ENCODE measurements around the gene EYS. TPM values are rescaled to one million over a fixed set of nuclear protein-coding genes. Genes with fewer than 3 reads are reported as not detected.

Gene EYS
- total and polyA plus RNA-seq, 8 donors, result 0.24 to 0.85 (median 0.55) TPM

DNA sequence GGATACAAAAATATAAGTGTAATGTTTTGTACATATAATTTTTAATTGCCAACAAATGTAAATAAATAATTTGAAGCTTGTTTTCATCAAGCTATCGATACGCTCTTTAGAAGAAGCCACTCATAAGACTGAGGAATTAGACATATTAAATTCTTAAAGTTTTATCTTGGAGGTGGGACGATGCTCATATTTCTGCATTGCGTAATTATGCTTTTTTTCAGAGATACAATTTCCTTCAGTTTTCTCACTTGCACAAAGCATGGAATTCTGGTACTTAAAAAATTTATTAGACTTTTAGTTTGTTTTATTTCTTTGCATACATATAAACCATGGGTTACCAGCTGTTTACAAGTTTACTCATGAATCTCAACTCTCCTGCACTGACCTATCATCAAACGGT is 980.0 kb downstream of the EYS start:
- Histone ChIP-seq H3K36me3 (no peaks in the 10 kb centered on the region), H3K27me3 (no peaks in the 10 kb centered on the region), H3K9me3 (peaks cover 0 to 7% of the 10 kb centered on the region in 2 donors), H3K4me3 (no peak overlapping the region), H3K4me1 (no peaks in the 10 kb centered on the region), H3K27ac (no peak overlapping the region)
- ATAC-seq, result no peak
- intact Hi-C loops (cut with DNase I), result no loop called here
- TF ChIP-seq, protein P1, sequence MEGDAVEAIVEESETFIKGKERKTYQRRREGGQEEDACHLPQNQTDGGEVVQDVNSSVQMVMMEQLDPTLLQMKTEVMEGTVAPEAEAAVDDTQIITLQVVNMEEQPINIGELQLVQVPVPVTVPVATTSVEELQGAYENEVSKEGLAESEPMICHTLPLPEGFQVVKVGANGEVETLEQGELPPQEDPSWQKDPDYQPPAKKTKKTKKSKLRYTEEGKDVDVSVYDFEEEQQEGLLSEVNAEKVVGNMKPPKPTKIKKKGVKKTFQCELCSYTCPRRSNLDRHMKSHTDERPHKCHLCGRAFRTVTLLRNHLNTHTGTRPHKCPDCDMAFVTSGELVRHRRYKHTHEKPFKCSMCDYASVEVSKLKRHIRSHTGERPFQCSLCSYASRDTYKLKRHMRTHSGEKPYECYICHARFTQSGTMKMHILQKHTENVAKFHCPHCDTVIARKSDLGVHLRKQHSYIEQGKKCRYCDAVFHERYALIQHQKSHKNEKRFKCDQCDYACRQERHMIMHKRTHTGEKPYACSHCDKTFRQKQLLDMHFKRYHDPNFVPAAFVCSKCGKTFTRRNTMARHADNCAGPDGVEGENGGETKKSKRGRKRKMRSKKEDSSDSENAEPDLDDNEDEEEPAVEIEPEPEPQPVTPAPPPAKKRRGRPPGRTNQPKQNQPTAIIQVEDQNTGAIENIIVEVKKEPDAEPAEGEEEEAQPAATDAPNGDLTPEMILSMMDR (IDR thresholded peaks at IDR 0.05), result no peak
- no peak for DNase-seq

DNA sequence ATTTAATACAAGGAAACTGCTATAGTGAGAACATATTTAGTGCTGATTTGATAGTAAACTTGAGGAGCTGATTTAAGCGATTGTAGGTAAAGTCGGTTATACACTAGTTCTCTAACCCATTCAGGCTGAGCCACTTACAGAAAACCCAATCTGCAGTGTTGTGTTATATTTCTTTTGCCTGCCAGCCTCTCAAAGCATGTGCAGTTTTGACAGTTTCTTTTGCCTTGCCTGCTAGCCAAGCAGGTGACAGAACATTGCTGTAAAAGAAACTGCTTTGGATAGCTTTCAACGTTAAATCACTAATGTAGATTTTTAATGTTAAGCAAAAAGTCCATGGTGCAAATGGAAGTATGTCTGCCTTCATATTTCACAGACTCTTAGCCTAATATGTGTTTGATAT is 982.9 kb downstream of the EYS start:
- Histone ChIP-seq H3K36me3 (no peaks in the 10 kb centered on the region), H3K9me3 (peaks cover 0 to 7% of the 10 kb centered on the region in 2 donors), H3K4me3 (no peak overlapping the region), H3K27me3 (no peaks in the 10 kb centered on the region), H3K4me1 (no peaks in the 10 kb centered on the region), H3K27ac (no peak overlapping the region)
- DNase-seq, result no peak
- TF ChIP-seq, protein P1 (IDR thresholded peaks at IDR 0.05), result no peak
- intact Hi-C loops (cut with DNase I), result no loop called here
- ATAC-seq, result no peak

DNA sequence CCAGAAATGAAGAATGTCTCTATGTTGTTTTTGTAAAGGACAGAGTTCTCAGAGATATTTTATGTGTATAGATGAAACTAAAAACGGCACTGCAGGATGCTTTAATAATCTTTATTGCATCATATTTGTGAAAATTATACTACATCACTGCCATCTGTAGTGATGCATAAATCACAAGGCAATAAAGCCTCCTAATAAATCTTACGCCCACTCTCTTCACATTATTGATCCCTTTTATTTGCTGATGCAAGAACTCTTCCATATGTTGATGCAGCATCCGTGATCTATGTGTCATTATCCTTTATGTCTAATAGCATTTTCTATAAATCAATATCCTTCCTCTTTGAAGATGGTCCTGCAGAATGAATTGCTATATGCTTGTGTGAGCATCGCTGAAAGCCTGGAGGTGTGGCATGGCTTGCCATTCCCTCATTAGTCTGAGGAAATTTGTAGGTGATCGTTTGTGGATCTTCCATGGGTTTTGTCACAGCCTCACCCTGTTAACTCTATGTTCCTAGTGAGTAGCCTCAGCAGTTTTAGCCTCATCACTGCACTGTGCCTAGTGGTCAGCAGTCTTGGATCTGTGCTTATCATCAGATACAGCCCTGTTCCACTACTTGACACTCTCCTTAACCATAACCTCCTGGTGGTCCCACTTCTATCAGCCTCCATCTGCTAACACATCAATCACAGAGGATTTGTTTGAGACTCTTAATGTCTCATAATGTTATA is 983.5 kb downstream of the EYS start:
- H3K4me1 ChIP-seq, result no peaks in the 10 kb centered on the region
- no peaks in the 10 kb centered on the region for H3K36me3 ChIP-seq
- ATAC-seq (no peak), DNase-seq (no peak)
- no peak overlapping the region for H3K27ac ChIP-seq
- TF ChIP-seq, protein P1 (IDR thresholded peaks at IDR 0.05), result no peak
- peaks cover 0 to 3% of the 10 kb centered on the region in 2 donors for H3K9me3 ChIP-seq
- H3K4me3 ChIP-seq, result no peak overlapping the region
- intact Hi-C loops (cut with DNase I), result no loop called here
- H3K27me3 ChIP-seq, result no peaks in the 10 kb centered on the region

DNA sequence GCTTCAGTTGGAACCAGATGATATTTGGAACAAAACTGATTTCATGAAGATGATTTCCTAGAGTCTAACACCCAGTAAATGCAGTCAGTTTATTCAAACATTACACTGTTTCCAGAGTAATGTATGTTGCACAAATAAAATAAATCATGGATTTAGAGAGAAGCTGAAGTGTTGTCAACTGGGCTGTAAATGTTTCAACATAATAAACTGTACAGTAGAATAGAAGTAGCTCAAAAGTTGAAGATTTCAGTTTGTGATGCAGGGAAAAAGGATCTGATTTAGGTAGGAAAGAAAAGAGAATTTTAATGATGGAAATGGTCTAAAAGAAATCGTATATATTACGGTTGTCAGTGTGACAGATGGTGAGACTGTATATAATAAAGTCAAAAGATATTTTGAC is 985.2 kb downstream of the EYS start:
- Histone ChIP-seq H3K9me3 (no peaks in the 10 kb centered on the region), H3K4me1 (no peaks in the 10 kb centered on the region), H3K4me3 (no peak overlapping the region), H3K36me3 (no peaks in the 10 kb centered on the region), H3K27ac (no peak overlapping the region), H3K27me3 (no peaks in the 10 kb centered on the region)
- ATAC-seq (no peak), DNase-seq (no peak)
- TF ChIP-seq, protein P1 (IDR thresholded peaks at IDR 0.05), result no peak
- intact Hi-C loops (cut with DNase I), result no loop called here

DNA sequence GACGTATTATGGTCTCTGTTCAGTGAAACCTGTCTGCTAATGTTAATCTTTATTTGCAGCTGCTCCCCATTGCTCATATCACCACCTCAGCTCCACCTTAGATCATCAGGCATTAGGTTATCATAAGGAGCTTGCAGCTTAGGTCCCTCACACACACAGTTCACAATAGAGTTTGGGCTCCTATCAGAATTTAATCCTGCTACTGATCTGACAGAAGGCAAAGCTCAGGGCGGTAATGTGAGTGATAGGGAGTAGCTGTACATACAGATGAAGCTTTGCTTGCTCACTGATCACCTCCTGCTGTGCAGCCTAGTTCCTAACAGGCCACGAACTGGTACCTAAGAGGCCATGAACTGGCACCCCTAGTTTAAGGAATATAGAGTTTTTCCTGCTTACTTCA is 989.7 kb downstream of the EYS start:
- Histone ChIP-seq H3K27ac (no peak overlapping the region), H3K9me3 (no peaks in the 10 kb centered on the region), H3K4me1 (no peaks in the 10 kb centered on the region), H3K4me3 (no peak overlapping the region), H3K36me3 (no peaks in the 10 kb centered on the region), H3K27me3 (no peaks in the 10 kb centered on the region)
- intact Hi-C loops (cut with DNase I), result no loop called here
- DNase-seq (no peak), ATAC-seq (no peak)
- TF ChIP-seq, protein P1 (IDR thresholded peaks at IDR 0.05), result no peak

Data from left lung (tissue), 10 donors.